Ascending aorta (tissue), 2 donors: ENCODE measurements around the gene CELSR2. TPM values are rescaled to one million over a fixed set of nuclear protein-coding genes. Genes with fewer than 3 reads are reported as not detected.

ENCODE experiments used
- DNase-seq, 2 donors: peaks; one replicate each; pipeline ENCODE4 v3.0.0-alpha.2; 2019; ENCODE audit warnings: low spot score in 2 of 2
- H3K27ac ChIP-seq, 2 donors: fragments of 200-600 bp; sonication (generic); one replicate each; pipeline ENCODE4 v1.5.1; 2016 to 2017; ENCODE audit warnings: mild to moderate bottlenecking in 1 of 2
- H3K27me3 ChIP-seq: fragments of 200-600 bp; sonication (generic); one replicate; pipeline ENCODE4 v1.5.1; 2017
- H3K36me3 ChIP-seq, 2 donors: fragments of 200-600 bp; sonication (generic); one replicate each; pipeline ENCODE4 v1.5.1; 2016
- H3K4me1 ChIP-seq, 2 donors: fragments of 200-600 bp; sonication (generic); one replicate each; pipeline ENCODE4 v1.5.1; 2016 to 2017; ENCODE audit warnings: mild to moderate bottlenecking in 1 of 2
- H3K4me3 ChIP-seq, 2 donors: fragments of 200-600 bp; sonication (generic); one replicate each; pipeline ENCODE4 v1.5.1; 2016 to 2017; ENCODE audit warnings: mild to moderate bottlenecking in 1 of 2
- H3K9me3 ChIP-seq, 2 donors: fragments of 200-600 bp; sonication (generic); one replicate each; pipeline ENCODE4 v1.5.1; 2016
- CTCF ChIP-seq, 3 experiments: fragments of 200-600 bp in 2 of 3; fragments of 450-650 bp in 1 of 3; sonication (generic) in 2 of 3; IDR thresholded peaks; one replicate each; pipeline ENCODE4 v1.5.1; 2016 to 2019; ENCODE audit warnings: antibody characterized with exemption in 3 of 3, mild to moderate bottlenecking in 1 of 3, moderate library complexity in 1 of 3
- intact Hi-C: fragments of 100-400 bp; cut with DNase I; formaldehyde crosslinking; loops from one replicate; pipeline ENCODE4 v1.15.1; 2023
- total RNA-seq: library from RNA; depleted of rRNA; stranded (reverse); fragments of >200 nt; gene quantifications from one replicate; pipeline ENCODE4 v1.1.0, GENCODE V29; 2016

The CELSR2 gene
- total RNA-seq, 1 donor from 2014 or later, result 3.6 TPM

GRCh38 chr1:109272831-109273547, 23.6 kb downstream of the CELSR2 start:
- Histone ChIP-seq H3K27me3 (no peaks in the 10 kb centered on the region), H3K9me3 (no peaks in the 10 kb centered on the region), H3K4me1 (peaks cover 0 to 2% of the 10 kb centered on the region in 2 donors), H3K27ac (no peak overlapping the region), H3K4me3 (no peak overlapping the region), H3K36me3 (peaks cover 4 to 5% of the 10 kb centered on the region in 2 donors)
- TF ChIP-seq CTCF (IDR thresholded peaks at IDR 0.05), result no peak
- intact Hi-C loops, result no loop called here
- DNase-seq, result no peak

- no peak for DNase-seq
- no peaks in the 10 kb centered on the region for H3K27me3 ChIP-seq
- intact Hi-C loops, result no loop called here
- no peak for TF ChIP-seq CTCF (IDR thresholded peaks at IDR 0.05)
- peaks cover 0 to 2% of the 10 kb centered on the region in 2 donors for H3K4me1 ChIP-seq
- H3K27ac ChIP-seq, result no peak overlapping the region
- H3K36me3 ChIP-seq, result peaks cover 4 to 5% of the 10 kb centered on the region in 2 donors
- no peak overlapping the region for H3K4me3 ChIP-seq
- H3K9me3 ChIP-seq, result no peaks in the 10 kb centered on the region
Observed at GRCh38 chr1:109273570-109274288, 24.4 kb downstream of the CELSR2 start.

GRCh38 chr1:109274533-109275476, 25.5 kb downstream of the CELSR2 start:
- H3K4me1 ChIP-seq, result peaks cover 0 to 2% of the 10 kb centered on the region in 2 donors
- intact Hi-C loops, result loop anchor here (5.0 kb wide), 1 partner anchor 257 kb away; no protein-coding TSS in a partner anchor
- H3K9me3 ChIP-seq, result no peaks in the 10 kb centered on the region
- H3K27ac ChIP-seq, result no peak overlapping the region
- H3K27me3 ChIP-seq, result no peaks in the 10 kb centered on the region
- H3K4me3 ChIP-seq, result no peak overlapping the region
- no peak for TF ChIP-seq CTCF (IDR thresholded peaks at IDR 0.05)
- DNase-seq, result no peak
- peaks cover 0 to under 1% of the 10 kb centered on the region in 2 donors for H3K36me3 ChIP-seq

GRCh38 chr1:109275706-109276345, 26.5 kb downstream of the CELSR2 start:
- DNase-seq, result no peak
- H3K4me1 ChIP-seq, result peaks cover 0 to 2% of the 10 kb centered on the region in 2 donors
- no peaks in the 10 kb centered on the region for H3K36me3 ChIP-seq
- no peak for TF ChIP-seq CTCF (IDR thresholded peaks at IDR 0.05)
- intact Hi-C loops, result loop anchor here (5.0 kb wide), 1 partner anchor 256 kb away; no protein-coding TSS in a partner anchor
- no peaks in the 10 kb centered on the region for H3K27me3 ChIP-seq
- no peak overlapping the region for H3K4me3 ChIP-seq
- H3K9me3 ChIP-seq, result no peaks in the 10 kb centered on the region
- no peak overlapping the region for H3K27ac ChIP-seq
